Osteoblast (primary cell): ENCODE measurements around the gene AP1M1. TPM values are rescaled to one million over a fixed set of nuclear protein-coding genes. Genes with fewer than 3 reads are reported as not detected.

ENCODE experiments used
- DNase-seq: peaks from one replicate; pipeline ENCODE4 v3.0.0; 2011; ENCODE audit warnings: low spot score, mixed read lengths; ENCODE audit not compliant: insufficient read length; ENCODE audit errors: missing footprints
- H2AFZ ChIP-seq: 2 replicates; pipeline ENCODE4 v1.6.0; 2011; ENCODE audit warnings: mild to moderate bottlenecking, low read length
- H3K27ac ChIP-seq: 2 replicates; pipeline ENCODE4 v1.5.1; 2011; ENCODE audit warnings: mild to moderate bottlenecking, low read depth, low read length, moderate library complexity
- H3K27me3 ChIP-seq: 2 replicates; pipeline ENCODE4 v1.6.0; 2012; ENCODE audit warnings: mild to moderate bottlenecking, control low read depth, inconsistent platforms, low read length, moderate library complexity; ENCODE audit not compliant: insufficient read depth
- H3K36me3 ChIP-seq: 2 replicates; pipeline ENCODE4 v1.5.1; 2011; ENCODE audit warnings: mild to moderate bottlenecking, low read length, control low read depth, moderate library complexity; ENCODE audit not compliant: insufficient read depth
- H3K4me1 ChIP-seq: 2 replicates; pipeline ENCODE4 v1.5.1; 2011; ENCODE audit warnings: mild to moderate bottlenecking, low read length, control low read depth, moderate library complexity; ENCODE audit not compliant: insufficient read depth
- H3K4me2 ChIP-seq: 2 replicates; pipeline ENCODE4 v1.6.0; 2011; ENCODE audit warnings: mild to moderate bottlenecking, low read length; ENCODE audit not compliant: insufficient read depth
- H3K4me3 ChIP-seq: fragments of 200-600 bp; sonication (generic); 3 replicates; pipeline ENCODE4 v1.5.1; 2012; ENCODE audit warnings: mild to moderate bottlenecking, low read length, inconsistent platforms; ENCODE audit not compliant: insufficient read depth
- H3K79me2 ChIP-seq: 2 replicates; pipeline ENCODE4 v1.6.0; 2012; ENCODE audit warnings: mild to moderate bottlenecking, low read length, control low read depth, inconsistent platforms; ENCODE audit not compliant: insufficient read depth
- H3K9me3 ChIP-seq: 2 replicates; pipeline ENCODE4 v1.5.1; 2011; ENCODE audit warnings: low read depth, low read length, control low read depth
- H4K20me1 ChIP-seq: 2 replicates; pipeline ENCODE4 v1.6.0; 2012; ENCODE audit warnings: mild to moderate bottlenecking, low read length, control low read depth; ENCODE audit not compliant: insufficient read depth
- total RNA-seq: library from RNA; depleted of rRNA; stranded (reverse); fragments of >200 nt; gene quantifications from 2 replicates; pipeline ENCODE4 v1.2.3, GENCODE V29; 2012
- TF ChIP-seq, protein P1 (sequence below): IDR thresholded peaks from 2 replicates; pipeline ENCODE4 v1.5.1; 2011; ENCODE audit warnings: mild to moderate bottlenecking, low read depth, low read length, moderate library complexity; ENCODE audit errors: extremely low read depth

AP1M1 gene
- total RNA-seq, 1 donor: 52.1 TPM

GRCh38 chr19:16222806-16223205 is 25.1 kb downstream of the AP1M1 start:
- Histone ChIP-seq H3K9me3 (peaks cover 16% of the 10 kb centered on the region), H2AFZ (no peak overlapping the region), H3K27me3 (no peaks in the 10 kb centered on the region), H3K4me1 (no peaks in the 10 kb centered on the region), H3K36me3 (peaks cover 69% of the 10 kb centered on the region), H4K20me1 (peaks cover 27% of the 10 kb centered on the region), H3K4me3 (no peak overlapping the region), H3K27ac (no peak overlapping the region), H3K4me2 (no peak overlapping the region), H3K79me2 (peaks cover 63% of the 10 kb centered on the region)
- peak; percentile 78 for DNase-seq
- TF ChIP-seq, protein P1, sequence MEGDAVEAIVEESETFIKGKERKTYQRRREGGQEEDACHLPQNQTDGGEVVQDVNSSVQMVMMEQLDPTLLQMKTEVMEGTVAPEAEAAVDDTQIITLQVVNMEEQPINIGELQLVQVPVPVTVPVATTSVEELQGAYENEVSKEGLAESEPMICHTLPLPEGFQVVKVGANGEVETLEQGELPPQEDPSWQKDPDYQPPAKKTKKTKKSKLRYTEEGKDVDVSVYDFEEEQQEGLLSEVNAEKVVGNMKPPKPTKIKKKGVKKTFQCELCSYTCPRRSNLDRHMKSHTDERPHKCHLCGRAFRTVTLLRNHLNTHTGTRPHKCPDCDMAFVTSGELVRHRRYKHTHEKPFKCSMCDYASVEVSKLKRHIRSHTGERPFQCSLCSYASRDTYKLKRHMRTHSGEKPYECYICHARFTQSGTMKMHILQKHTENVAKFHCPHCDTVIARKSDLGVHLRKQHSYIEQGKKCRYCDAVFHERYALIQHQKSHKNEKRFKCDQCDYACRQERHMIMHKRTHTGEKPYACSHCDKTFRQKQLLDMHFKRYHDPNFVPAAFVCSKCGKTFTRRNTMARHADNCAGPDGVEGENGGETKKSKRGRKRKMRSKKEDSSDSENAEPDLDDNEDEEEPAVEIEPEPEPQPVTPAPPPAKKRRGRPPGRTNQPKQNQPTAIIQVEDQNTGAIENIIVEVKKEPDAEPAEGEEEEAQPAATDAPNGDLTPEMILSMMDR: no peak

DNA sequence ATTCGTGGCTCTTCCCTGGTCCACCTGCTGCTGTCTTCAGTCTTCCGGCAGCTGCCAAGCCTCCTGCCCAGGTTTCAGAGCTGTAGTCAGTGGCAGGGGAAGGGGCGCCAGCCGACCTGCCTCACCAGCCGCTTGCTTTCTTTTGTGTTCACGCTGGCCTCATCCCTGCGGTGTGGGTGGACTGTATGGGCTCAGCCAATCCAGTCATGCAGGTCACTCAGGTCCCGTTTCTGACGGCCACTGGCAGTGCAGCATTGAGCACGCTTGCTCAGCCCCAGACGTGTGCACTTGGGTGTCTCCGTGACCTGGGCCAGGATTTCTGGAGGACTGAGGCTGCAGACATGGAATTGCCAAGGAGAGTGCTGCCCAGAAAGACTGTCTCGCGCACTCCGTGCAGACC is 26.0 kb downstream of the AP1M1 start:
- Histone ChIP-seq H3K4me1 (no peaks in the 10 kb centered on the region), H3K4me2 (no peak overlapping the region), H3K27me3 (no peaks in the 10 kb centered on the region), H3K9me3 (peaks cover 16% of the 10 kb centered on the region), H3K4me3 (no peak overlapping the region), H3K27ac (no peak overlapping the region), H2AFZ (no peak overlapping the region), H4K20me1 (peaks cover 22% of the 10 kb centered on the region), H3K36me3 (peaks cover 78% of the 10 kb centered on the region), H3K79me2 (peaks cover 54% of the 10 kb centered on the region)
- peak; percentile 27 for DNase-seq
- TF ChIP-seq, protein P1: no peak

DNA sequence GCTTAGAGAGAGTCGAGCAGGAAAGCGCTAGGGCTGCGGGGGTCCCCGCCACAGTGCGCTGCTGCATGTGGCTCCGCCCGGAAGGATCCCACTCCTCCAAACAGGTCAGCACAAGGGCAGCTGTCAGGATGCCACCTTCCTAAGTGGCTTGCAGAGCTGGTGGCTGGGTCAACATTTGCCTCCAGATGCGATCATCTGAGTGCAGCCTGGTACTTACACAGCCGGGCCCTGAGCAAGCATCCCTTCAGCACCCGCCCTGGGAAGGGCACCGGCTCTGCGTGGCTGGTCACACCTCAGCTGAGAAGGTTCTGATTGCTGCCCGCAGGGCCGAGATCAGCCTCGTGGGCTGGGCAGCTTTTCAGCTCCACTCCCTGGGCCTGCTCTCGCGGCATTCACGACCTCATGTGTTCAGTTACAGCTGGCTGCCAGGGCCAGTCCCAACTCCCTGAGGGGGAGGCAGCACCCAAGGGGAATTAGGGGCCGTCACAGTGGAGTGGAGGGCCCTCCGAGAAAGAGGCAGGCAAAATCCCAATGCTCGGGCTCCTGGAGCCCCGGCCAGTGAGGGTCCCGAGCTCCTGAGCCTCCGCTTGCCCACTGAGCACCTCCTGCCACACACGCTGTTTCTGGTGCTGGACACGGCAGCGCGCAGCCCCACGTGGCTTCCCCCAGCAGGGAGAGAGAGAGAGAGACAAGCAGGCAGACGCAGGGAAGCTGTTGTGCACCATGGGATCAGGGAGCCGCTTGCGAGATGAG is 26.8 kb downstream of the AP1M1 start:
- Histone ChIP-seq H3K4me1 (no peaks in the 10 kb centered on the region), H3K4me2 (no peak overlapping the region), H3K79me2 (peaks cover 50% of the 10 kb centered on the region), H3K4me3 (no peak overlapping the region), H3K36me3 (peaks cover 81% of the 10 kb centered on the region), H3K9me3 (peaks cover 16% of the 10 kb centered on the region), H3K27ac (no peak overlapping the region), H3K27me3 (no peaks in the 10 kb centered on the region), H4K20me1 (peaks cover 21% of the 10 kb centered on the region), H2AFZ (no peak overlapping the region)
- peak; percentile 42 for DNase-seq
- TF ChIP-seq, protein P1: no peak

DNA sequence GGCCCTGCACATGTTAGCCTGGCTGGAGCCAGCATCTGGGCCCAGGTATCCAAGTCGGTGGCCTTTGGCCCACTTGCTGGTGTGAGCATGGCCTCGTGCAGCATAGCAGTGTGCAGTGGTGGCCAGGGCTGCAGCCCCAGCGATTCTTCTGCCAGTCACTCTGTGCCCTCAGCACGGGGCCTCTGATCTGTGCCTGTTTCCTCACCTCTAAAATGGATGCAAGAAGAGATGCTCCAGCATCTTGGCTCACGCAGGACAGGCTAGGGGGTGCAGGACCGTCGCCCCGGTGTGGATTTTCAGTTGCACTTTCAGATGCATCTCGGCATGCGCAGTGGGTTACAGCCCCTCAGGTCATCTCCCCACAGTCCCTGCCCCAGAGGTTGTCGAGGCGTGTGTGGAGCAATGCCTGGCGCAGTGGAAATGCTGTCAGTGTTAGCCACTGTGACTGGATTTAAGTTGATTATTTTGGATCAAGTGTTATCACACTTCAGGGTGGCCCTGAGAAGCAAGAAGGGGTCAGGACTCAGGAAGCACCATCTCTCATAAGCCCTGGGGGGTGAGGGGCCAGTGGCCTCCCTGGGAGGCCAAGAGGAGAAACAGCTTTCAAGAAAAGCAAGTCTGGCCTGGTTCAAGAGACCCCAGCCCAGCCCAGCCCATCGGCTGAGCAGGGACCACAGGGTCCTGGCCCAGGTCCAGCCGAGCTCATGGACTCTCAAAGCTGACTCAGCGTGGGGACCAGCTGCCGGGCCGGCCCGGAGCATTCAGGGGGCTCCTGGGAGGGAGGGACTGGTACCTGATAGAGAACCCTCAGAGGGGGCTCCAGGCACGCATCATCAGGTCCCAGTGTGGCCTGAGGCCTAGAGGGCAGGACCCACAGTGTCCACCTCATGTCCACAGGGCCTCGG is 27.8 kb downstream of the AP1M1 start:
- no peaks in the 10 kb centered on the region for H3K27me3 ChIP-seq
- H3K4me3 ChIP-seq: no peak overlapping the region
- no peak overlapping the region for H2AFZ ChIP-seq
- no peak overlapping the region for H3K27ac ChIP-seq
- no peaks in the 10 kb centered on the region for H3K4me1 ChIP-seq
- no peak for DNase-seq
- H3K4me2 ChIP-seq: no peak overlapping the region
- H4K20me1 ChIP-seq: peaks cover 21% of the 10 kb centered on the region
- TF ChIP-seq, protein P1: no peak
- H3K79me2 ChIP-seq: peaks cover 40% of the 10 kb centered on the region
- peaks cover 79% of the 10 kb centered on the region for H3K36me3 ChIP-seq
- H3K9me3 ChIP-seq: peaks cover 10% of the 10 kb centered on the region
